Suppressor macrophage treated with lipopolysaccharide for 1 hour (primary cell): ENCODE measurements around the gene FNIP1.
"Not testable (repeated sequence)": the region's sequence is repeated elsewhere in the genome, so short reads cannot be mapped to it uniquely, and the experiment has no call there.

Experiments used
- DNase-seq, 3 donors: peaks; one replicate each; pipeline ENCODE4 v3.0.0-alpha.2; 2020 to 2022

Gene FNIP1

DNA sequence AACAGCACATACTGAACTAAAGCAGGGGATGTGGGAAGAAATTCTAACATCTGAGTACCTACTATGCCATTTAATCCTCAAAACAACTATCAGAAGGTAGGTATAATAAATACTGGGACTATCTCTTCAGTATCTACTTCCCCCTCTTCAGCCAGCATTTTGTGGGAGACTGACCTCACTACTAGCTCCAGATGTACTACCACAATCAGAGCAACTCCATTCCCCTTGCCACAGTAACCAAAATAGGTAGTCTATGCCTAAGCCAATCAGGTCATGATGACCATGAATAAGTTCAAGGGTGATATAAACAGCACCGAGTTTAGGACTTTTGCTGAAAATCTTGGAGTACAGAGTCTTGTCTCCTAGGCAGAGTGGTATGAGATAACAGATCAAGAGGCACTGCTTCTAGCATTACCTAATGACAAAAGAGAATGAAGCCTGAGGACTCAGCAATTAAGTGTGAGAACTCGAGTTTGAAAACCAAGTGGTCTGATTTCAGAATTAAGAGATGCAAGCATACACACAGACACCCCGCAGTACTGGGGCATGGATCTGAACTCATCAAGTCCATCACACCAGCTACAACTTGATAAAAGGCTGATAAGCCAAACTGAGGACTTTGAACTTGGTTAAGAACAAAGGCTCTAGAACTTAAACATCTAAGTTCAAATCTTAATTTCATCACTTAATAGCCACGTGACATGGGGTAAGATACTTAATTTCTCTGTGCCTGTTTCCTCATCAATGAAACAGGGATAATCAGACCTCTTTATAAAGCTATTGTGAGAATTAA, 9.7 kb downstream of the FNIP1 start:
- no peak for DNase-seq

DNA sequence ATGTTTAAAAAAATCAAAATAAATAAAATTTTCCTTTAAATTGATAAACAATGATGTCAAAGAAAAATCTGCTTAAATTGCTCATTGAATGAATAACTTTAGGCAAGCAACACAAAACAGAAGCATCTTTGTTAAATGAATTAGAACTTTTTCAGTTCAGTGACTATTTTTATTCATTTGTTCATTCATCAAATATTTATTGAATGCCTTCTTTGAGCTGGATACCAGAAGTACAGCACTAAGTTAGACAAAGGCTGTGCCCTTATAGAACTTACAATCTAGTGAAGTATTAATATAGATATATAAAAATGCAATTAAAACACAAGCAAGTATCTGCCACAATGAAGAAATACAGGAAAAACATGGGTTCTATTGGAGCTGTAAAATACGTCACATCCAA, 10.8 kb downstream of the FNIP1 start:
- no peak for DNase-seq

DNA sequence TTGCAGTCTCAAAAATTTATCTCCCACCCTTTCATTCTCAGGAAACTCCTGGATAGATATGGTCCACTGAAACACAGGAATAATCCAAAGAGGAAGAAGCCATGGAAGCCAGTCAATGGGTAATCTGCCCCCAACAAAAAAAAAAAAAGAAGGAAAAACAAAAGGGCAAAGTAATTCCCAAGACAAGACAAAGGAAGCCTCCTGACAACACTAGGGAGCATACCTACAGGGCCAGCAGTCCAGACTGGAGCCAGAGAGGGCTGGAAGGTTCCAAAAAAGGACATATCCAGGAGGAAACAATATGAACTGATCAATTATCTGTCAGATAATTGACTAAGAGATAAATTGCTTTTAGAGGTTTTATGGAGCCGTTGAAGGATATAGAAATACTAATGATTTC, 12.9 kb downstream of the FNIP1 start:
- DNase-seq, result no peak

- no peak for DNase-seq
Measured at GRCh38 chr5:131783357-131783756, 13.5 kb downstream of the FNIP1 start.

DNA sequence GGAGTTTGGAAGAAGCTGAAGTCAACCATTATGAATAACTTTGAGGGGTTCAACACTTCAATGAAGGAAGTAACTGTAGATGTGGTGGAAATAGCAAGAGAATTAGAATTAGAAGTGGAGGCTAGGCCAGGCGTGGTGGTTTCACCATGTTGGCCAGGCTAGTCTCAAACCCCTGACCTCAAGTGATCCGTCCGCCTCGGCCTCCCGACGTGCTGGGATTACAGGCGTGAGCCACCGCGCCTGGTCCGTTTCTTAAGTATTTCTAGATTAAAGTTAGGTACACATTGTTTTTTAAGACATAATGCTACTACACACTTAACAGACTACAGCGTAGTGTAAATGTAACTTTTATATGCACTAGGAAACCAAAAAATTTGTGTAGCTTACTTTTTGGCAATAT, 14.1 kb downstream of the FNIP1 start:
- no peak for DNase-seq

DNA sequence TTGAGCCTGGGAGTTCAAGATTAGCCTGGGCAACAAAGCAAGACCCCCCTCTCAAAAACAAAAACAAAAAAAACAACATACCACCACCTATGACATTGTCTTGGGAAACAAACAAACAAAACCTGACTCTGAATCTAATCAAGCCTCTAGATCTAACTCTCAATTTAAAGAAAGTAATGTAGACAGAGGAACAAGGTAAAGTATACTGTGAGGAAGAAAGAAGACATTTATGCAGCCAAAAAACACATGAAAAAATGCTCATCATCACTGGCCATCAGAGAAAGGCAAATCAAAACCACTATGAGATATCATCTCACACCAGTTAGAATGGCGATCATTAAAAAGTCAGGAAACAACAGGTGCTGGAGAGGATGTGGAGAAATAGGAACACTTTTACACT, 18.7 kb downstream of the FNIP1 start:
- not testable (repeated sequence) for DNase-seq

DNA sequence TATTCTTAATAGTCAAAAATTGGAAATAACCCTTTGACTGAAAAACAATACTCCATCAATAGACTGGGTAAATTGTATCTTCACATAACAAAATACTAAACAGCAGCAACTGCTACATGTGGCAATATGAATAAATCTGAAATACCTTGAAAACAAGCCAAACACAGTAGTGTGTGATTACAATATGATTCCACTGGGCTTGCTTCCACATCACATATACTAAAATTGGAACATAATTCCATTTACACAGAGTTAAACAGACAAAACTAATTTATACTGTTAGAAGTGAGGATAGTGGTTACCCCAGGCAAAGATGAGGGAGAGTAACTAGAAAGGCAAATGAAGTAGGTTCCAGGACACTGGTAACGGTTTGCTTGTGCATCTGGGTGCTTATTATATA, 20.4 kb downstream of the FNIP1 start:
- no peak for DNase-seq

DNA sequence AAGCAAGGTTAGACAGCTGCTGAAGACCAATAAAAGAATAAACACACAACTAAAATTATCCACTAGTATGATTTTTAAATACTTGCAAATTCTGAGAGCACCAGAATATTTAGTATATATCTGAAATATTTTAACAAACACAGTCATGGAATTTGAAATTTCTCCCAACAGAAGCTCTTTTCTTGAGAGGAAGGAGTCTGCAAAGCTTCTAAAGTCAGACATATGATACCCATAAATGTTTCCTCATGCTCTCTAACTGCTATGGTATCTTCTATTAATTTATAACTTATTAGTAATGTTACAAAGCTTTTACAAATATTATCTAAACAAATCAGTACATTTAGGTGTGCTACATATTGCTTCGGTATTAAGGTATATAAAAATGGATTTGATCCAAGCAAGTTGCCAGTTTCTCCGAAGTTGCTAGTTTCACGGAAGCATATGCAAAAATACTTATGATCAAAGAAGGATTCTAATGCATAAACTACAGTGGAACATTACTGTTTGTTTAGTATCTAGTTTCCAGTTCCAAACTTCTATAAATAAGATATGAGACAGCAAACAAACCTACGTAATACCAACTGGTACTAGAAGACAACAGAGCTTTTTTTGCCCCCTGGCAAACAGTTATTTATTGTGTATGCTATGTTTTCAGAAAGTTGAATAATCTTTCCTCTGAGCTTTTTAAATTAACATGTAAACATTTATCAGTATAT, 22.0 kb downstream of the FNIP1 start:
- DNase-seq, result no peak

DNA sequence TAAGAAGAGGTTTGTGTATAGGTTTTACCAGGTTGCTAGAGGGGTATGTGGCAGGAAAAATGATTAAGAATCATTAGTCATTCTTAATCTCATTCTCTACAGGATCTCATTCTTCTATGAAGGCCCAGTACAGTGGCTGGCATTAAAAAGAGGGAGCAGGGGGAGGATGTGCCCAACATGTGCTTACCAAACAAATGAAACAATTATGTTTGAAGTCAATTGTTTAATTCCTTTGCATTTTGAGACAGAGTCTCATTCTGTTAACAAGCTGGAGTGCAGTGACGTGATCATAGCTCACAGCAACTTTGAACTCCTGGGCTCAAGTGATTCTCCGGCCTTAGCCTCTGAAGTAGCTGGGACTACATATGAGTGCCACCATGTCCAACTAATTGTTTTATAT, 23.0 kb downstream of the FNIP1 start:
- DNase-seq, result no peak

GRCh38 chr5:131771692-131772091, 25.1 kb downstream of the FNIP1 start:
- DNase-seq, result no peak

DNA sequence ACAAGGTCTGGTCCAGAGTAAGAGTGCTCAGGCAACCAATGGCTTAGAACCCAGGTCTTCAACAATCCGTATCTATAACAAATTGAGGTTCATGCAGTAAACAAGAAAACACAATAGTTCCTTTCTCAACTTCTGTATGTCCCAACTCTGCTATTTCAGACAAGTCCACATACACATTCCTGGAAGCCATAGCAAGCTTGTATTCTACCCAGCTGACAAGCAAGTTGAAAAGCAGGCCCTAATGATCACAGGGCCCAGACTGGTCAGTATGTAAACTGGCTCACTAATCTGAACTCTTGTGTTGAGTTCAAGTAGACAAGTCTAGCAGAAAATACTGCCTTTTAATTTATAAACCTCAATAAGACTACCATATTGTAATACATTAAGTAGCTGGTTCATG, 26.9 kb downstream of the FNIP1 start:
- no peak for DNase-seq

- DNase-seq, result peak; percentile 28 to 60 (median 43)
Measured at GRCh38 chr5:131769336-131769735, 27.5 kb downstream of the FNIP1 start.

DNA sequence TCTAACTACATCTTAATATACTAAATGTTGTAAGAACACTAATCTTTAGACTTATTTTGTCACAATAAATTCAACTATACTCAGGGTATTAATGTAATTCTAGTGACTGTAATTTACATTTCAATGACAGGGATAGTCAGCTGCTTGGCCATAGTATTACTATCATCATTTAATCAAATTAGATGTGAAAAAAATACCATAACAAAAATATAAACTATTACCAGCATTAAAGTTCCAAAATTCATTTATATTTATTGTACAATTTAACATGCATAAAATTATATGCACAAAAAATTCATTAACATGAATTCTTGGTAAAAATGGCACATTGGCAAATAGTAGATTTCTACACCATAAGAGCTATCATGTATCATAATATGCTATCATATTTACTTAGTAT, 28.9 kb downstream of the FNIP1 start:
- no peak for DNase-seq

- no peak for DNase-seq
Measured at GRCh38 chr5:131766689-131767088, 30.1 kb downstream of the FNIP1 start.

DNA sequence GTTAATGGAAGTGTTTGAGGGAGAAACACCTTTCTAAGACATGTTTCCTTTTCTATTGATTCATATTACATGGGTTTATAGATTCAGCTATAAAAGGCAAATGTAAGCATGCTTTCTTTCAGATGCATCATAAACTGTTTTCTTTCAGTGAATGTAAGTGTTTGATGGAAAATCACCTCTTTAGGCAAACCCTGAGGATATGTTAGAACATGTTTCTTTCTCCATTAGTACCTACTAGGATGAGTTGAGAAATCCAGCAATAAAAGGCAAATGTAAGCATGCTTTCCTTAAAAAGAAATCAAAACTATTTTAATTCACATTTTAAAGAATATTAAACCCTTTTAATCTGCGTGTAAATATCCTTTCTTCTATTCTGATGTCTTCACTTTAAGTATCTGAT, 31.6 kb downstream of the FNIP1 start:
- DNase-seq, result no peak

GRCh38 chr5:131763968-131764367, 32.8 kb downstream of the FNIP1 start:
- no peak for DNase-seq

DNA sequence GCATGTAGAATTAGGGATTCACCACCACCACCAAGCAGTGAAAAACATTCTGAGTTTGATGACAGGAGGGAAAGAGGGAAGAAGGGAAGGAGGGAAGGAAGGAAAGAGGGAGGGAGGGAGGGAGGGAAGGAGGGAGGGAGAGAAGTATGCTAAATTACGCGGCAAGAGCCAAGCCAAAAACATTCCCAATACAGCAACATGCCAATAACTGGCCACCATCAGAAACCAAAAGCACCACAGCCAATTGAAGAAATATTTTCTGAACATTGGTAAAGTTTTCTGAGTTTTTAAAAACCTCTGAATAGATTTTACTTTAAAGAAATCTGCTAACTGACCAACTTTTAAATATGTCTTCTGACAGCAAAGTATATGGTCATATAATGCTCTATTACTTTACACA, 36.0 kb downstream of the FNIP1 start:
- no peak for DNase-seq

GRCh38 chr5:131759704-131760103, 37.1 kb downstream of the FNIP1 start:
- DNase-seq, result no peak

DNA sequence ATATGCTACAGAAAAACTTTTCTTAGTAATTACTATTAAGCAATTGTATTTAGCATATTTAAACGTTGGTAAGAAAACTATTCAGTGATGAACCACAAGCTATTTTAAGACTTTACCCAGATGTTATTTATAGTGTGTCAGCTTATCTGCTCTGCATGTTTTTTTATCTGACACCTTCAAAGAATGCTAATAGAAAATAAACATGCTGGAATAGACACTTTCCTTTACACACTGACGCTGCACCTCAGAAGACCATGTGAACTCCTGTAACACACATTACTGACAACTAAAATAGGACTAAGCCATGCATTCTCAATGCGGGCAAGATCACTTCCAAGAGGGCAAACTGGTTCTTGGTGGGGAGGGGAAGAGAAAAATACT, 38.3 kb downstream of the FNIP1 start:
- no peak for DNase-seq

- no peak for DNase-seq
Measured at GRCh38 chr5:131757830-131758519, 38.8 kb downstream of the FNIP1 start.

DNA sequence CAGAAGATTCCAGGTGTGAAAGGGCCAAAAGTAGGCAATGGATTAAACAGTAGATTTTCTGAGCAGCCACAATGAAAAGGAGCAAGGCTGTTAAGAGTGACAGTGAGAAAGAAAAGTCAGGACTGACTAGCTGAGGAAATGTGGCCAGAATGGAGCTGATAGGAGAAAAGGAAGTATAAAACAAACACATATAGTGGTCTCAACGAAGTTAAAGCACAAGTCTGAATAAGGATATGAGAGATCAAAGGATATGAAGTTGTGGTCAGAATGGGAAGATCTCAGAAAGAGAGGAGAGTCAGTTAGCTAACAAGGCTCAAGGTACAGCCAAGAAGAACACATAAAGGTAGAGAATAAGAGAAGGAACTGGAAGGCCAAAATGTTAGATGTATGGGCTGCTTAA, 39.9 kb downstream of the FNIP1 start:
- no peak for DNase-seq

DNA sequence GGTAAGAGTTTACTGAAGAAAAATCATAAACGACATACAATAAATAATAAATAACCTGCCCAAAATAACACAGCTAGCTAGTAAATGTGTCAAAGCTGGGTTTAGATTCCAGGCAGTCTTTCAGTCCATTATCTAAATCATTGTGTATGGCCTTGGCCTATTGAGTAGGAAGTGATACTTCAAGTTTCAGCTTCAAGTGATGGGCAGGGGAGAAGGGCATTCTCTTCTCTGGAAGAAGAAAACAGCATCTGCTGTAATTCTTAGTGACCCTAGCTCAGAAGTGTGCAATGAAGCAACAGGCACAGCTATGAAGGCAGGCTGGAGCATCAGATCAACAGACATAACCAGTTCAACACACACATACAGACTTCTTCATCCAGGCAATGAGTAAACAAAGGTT, 42.5 kb downstream of the FNIP1 start:
- no peak for DNase-seq

GRCh38 chr5:131751506-131751905, 45.3 kb downstream of the FNIP1 start:
- no peak for DNase-seq
